Measurements from ENCODE around the gene MOB1A. TPM values are rescaled to one million over a fixed set of nuclear protein-coding genes. Genes with fewer than 3 reads are reported as not detected.

MOB1A gene
- total and polyA plus RNA-seq, 3 experiments from 2014 or later = 161 to 185 (median 177) TPM

DNA sequence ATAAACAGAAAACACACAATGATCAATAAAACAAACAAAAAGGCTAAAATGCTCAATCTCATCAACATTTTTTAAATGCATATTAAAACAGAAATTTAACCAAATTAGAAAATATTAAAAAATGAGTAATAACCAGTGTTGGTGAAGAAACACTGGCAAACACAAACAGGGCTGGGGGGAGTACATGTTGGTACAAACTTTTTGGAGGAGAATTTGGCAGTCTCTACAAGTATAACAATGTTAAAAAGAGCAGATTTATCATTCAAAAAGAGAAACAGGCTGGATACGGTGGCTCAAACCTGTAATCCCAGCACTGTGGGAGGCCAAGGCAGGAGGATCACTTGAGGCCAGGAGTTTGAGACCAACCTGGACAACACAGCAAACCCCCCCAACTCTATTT lies 13.9 kb downstream of the MOB1A start:
- Mint-ChIP-seq H3K27ac (peak overlapping the region in 2 of 8 donors; percentile 27 to 39), H3K4me1 (peaks cover 9 to 34% (median 21%) of the 10 kb centered on the region in 3 donors), H3K9me3 (no peaks in the 10 kb centered on the region), H3K36me3 (peaks cover 17 to 80% (median 28%) of the 10 kb centered on the region in 3 donors), H3K4me3 (peak overlapping the region in 1 of 7 donors; percentile 20), H3K27me3 (no peaks in the 10 kb centered on the region)
- Histone ChIP-seq H3K4me1 (ENCODE audit: insufficient read depth, low read length) (no peaks in the 10 kb centered on the region), H3K27me3 (ENCODE audit: insufficient read depth, low read length, poor library complexity, severe bottlenecking) (no peaks in the 10 kb centered on the region), H3K27ac (ENCODE audit: low read depth, low read length) (no peak overlapping the region), H3K36me3 (ENCODE audit: insufficient read depth, low read length) (peaks cover 42% of the 10 kb centered on the region), H3K4me3 (ENCODE audit: low read length) (no peak overlapping the region), H3K9me3 (ENCODE audit: low read length) (no peaks in the 10 kb centered on the region)
- POLR2A ChIA-PET = no interaction called here
- no peak for DNase-seq
- CTCF ChIA-PET = no interaction called here

DNA sequence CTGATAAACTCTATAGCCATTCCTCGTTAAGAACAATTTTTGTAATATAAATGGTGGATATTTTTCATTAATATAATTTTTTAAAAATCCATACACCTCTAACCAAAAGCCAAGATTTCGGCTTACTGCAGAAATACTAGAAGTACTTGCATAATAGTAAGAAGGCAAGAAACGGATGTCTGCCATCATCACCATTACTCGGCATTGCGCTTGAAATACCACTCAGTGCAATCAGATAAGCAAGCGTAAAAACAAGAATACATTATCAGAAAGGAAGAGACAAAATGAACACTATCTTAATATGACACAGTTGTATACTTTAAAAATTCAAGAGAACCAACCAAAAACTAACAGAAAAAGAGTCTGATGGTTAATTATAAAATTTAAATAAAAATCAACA lies 15.7 kb downstream of the MOB1A start:
- Mint-ChIP-seq H3K27ac (no peak overlapping the region), H3K36me3 (peaks cover 17 to 80% (median 27%) of the 10 kb centered on the region in 3 donors), H3K9me3 (no peaks in the 10 kb centered on the region), H3K4me3 (no peak overlapping the region), H3K4me1 (peaks cover 5 to 36% (median 23%) of the 10 kb centered on the region in 3 donors), H3K27me3 (no peaks in the 10 kb centered on the region)
- no peak for DNase-seq
- H3K4me1 ChIP-seq (ENCODE audit: insufficient read depth, low read length) = no peaks in the 10 kb centered on the region
- no peak overlapping the region for H3K4me3 ChIP-seq (ENCODE audit: low read length)
- CTCF ChIA-PET = no interaction called here
- H3K36me3 ChIP-seq (ENCODE audit: insufficient read depth, low read length) = peaks cover 49% of the 10 kb centered on the region
- H3K27ac ChIP-seq (ENCODE audit: low read depth, low read length) = no peak overlapping the region
- H3K9me3 ChIP-seq (ENCODE audit: low read length) = no peaks in the 10 kb centered on the region
- no peaks in the 10 kb centered on the region for H3K27me3 ChIP-seq (ENCODE audit: insufficient read depth, low read length, poor library complexity, severe bottlenecking)
- POLR2A ChIA-PET = no interaction called here

DNA sequence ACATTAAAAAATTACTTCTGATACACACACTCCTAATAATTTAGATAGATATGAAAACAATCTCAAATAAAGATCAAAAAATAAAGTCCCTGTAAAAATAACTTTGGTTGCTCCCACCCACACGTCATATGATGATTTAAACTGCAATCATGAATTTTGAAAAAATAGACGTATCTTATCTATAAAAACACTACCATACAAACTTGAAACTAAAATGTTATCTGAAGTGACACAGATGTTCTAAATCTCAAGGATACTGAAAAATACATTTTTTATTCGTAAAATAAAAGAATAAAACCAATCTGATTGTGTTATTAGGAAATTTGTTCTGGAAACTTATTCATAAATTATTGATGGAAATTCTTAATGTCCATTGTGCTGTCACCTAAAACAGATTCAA lies 22.8 kb downstream of the MOB1A start:
- Mint-ChIP-seq H3K36me3 (peaks cover 0 to 85% (median 20%) of the 10 kb centered on the region in 3 donors), H3K4me3 (no peak overlapping the region), H3K9me3 (no peaks in the 10 kb centered on the region), H3K27ac (no peak overlapping the region), H3K4me1 (peaks cover 0 to 9% (median 9%) of the 10 kb centered on the region in 3 donors), H3K27me3 (no peaks in the 10 kb centered on the region)
- CTCF ChIA-PET = interaction anchor here (0.8 to 1.6 kb wide), 3 partner anchors 9 to 22 kb away, joined by 3 read pairs; partner anchors contain the start of gene MOB1A
- no peak for DNase-seq
- H3K9me3 ChIP-seq (ENCODE audit: low read length) = no peaks in the 10 kb centered on the region
- no peak overlapping the region for H3K27ac ChIP-seq (ENCODE audit: low read depth, low read length)
- no peak overlapping the region for H3K4me3 ChIP-seq (ENCODE audit: low read length)
- peaks cover 45% of the 10 kb centered on the region for H3K36me3 ChIP-seq (ENCODE audit: insufficient read depth, low read length)
- POLR2A ChIA-PET = no interaction called here
- no peaks in the 10 kb centered on the region for H3K4me1 ChIP-seq (ENCODE audit: insufficient read depth, low read length)
- H3K27me3 ChIP-seq (ENCODE audit: insufficient read depth, low read length, poor library complexity, severe bottlenecking) = no peaks in the 10 kb centered on the region

DNA sequence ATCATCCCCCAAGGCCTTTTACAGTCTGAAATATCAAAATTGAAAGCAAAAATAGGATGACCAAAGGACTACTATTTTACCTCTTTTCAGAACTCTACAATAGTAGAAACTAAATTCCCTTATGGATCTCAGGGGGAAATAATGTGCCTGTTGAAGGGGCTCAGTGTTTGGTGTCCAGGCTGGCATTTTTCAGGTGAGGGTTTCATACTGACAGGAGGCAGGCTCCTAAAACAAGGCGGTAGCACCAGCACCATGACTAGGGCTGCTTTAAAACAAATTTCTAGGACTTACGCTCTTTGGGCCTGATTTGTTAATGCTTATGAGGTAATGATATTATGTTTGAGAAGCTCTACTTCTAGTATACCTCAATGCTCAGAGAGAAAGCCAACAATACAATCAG lies 25.7 kb downstream of the MOB1A start:
- H3K4me3 ChIP-seq (ENCODE audit: low read length) = no peak overlapping the region
- peak overlapping the region in 3 of 8 donors; percentile 54 to 60 (median 60) for H3K27ac Mint-ChIP-seq
- H3K36me3 ChIP-seq (ENCODE audit: insufficient read depth, low read length) = peaks cover 29% of the 10 kb centered on the region
- no peak for DNase-seq
- ChIA-PET CTCF (interaction anchor here (1.7 kb wide), 1 partner anchor 25 kb away, joined by 4 read pairs; the partner anchor contains the start of gene MOB1A), POLR2A (no interaction called here)
- peaks cover 0 to 2% (median 0%) of the 10 kb centered on the region in 3 donors for H3K4me1 Mint-ChIP-seq
- peaks cover 0 to 64% (median 12%) of the 10 kb centered on the region in 3 donors for H3K36me3 Mint-ChIP-seq
- no peaks in the 10 kb centered on the region for H3K27me3 ChIP-seq (ENCODE audit: insufficient read depth, low read length, poor library complexity, severe bottlenecking)
- H3K4me3 Mint-ChIP-seq = no peak overlapping the region
- H3K27ac ChIP-seq (ENCODE audit: low read depth, low read length) = no peak overlapping the region
- H3K27me3 Mint-ChIP-seq = no peaks in the 10 kb centered on the region
- no peaks in the 10 kb centered on the region for H3K4me1 ChIP-seq (ENCODE audit: insufficient read depth, low read length)
- no peaks in the 10 kb centered on the region for H3K9me3 Mint-ChIP-seq
- H3K9me3 ChIP-seq (ENCODE audit: low read length) = no peaks in the 10 kb centered on the region

DNA sequence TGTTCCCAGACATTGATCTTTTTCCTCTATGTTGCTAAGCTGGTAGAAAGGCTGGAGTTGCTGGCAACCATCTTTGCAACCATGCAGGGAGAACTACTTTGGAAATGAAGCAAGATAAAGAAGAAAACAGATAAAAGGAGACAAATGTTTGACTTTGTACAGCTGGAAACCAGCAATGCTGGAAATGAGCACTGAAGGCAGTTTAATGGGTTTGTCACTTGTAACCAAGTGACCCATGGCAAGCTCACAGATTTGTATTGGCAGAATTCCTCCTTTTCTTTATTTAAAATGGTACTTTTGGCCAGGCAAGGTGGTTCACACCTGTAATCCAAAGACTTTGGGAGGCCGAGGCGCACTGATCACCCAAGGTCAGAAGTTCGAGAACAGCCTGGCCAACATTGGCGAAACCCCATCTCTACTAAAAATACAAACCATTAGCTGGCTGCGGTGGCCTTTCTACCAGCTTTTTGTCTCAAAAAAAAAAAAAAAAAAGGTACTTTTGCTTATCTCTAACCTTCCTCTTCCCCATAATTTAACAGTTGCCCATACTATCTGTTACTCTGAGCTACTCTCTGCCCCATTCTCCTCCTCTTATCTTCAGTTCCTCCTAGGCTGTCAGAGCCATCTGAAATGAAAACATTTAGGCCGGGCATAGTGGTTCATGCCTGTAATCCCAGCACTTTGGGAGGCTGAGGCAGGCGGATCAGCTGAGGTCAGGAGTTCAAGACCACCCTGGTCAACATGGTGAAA lies 28.9 kb downstream of the MOB1A start:
- H3K4me1 Mint-ChIP-seq = peaks cover 5 to 9% (median 6%) of the 10 kb centered on the region in 3 donors
- H3K27me3 ChIP-seq (ENCODE audit: insufficient read depth, low read length, poor library complexity, severe bottlenecking) = no peaks in the 10 kb centered on the region
- no peak overlapping the region for H3K27ac ChIP-seq (ENCODE audit: low read depth, low read length)
- no peak overlapping the region for H3K4me3 ChIP-seq (ENCODE audit: low read length)
- peaks cover 0 to 38% (median 7%) of the 10 kb centered on the region in 3 donors for H3K36me3 Mint-ChIP-seq
- no peaks in the 10 kb centered on the region for H3K9me3 Mint-ChIP-seq
- no peak for DNase-seq
- H3K27ac Mint-ChIP-seq = peak overlapping the region; percentile 17 to 92 (median 55)
- CTCF ChIA-PET = interaction anchor here (1.1 to 3.6 kb wide), 5 partner anchors 29 to 322 kb away, joined by 3 to 15 read pairs (median 6); partner anchors contain the start of genes MOB1A and MTHFD2
- peak overlapping the region in 4 of 7 donors; percentile 23 to 41 (median 40) for H3K4me3 Mint-ChIP-seq
- H3K27me3 Mint-ChIP-seq = no peaks in the 10 kb centered on the region
- peaks cover 8% of the 10 kb centered on the region for H3K36me3 ChIP-seq (ENCODE audit: insufficient read depth, low read length)
- no peaks in the 10 kb centered on the region for H3K9me3 ChIP-seq (ENCODE audit: low read length)
- POLR2A ChIA-PET = interaction anchor here (0.8 to 2.5 kb wide), 2 partner anchors 29 to 50 kb away, joined by 3 to 13 read pairs; partner anchors contain the start of gene MOB1A
- H3K4me1 ChIP-seq (ENCODE audit: insufficient read depth, low read length) = peaks cover 12% of the 10 kb centered on the region

DNA sequence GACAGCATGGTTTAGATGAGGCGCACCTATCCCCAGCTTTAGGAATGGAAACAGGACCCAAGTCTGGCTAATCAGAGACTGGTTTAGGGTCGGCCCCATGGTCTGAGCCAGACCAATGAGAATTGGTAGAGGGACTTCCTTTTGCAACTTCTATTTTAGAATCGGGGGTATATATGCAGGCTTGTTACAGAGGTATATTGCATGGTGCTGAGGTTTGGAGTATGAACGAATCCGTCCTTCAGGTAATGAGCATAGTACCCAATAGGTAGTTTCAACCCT lies 29.5 kb downstream of the MOB1A start:
- Mint-ChIP-seq H3K4me3 (peak overlapping the region in 1 of 7 donors; percentile 23), H3K27me3 (no peaks in the 10 kb centered on the region), H3K9me3 (no peaks in the 10 kb centered on the region), H3K27ac (peak overlapping the region in 6 of 8 donors; percentile 7 to 58 (median 40)), H3K4me1 (peaks cover 5 to 9% (median 6%) of the 10 kb centered on the region in 3 donors), H3K36me3 (peaks cover 0 to 35% (median 7%) of the 10 kb centered on the region in 3 donors)
- H3K4me1 ChIP-seq (ENCODE audit: insufficient read depth, low read length) = peaks cover 12% of the 10 kb centered on the region
- no peak overlapping the region for H3K4me3 ChIP-seq (ENCODE audit: low read length)
- H3K36me3 ChIP-seq (ENCODE audit: insufficient read depth, low read length) = peaks cover 9% of the 10 kb centered on the region
- ChIA-PET POLR2A (interaction anchor here (0.5 to 2.5 kb wide), 3 partner anchors 29 to 216 kb away, joined by 3 to 13 read pairs (median 10); partner anchors contain the start of gene MOB1A), CTCF (interaction anchor here (1.1 to 3.6 kb wide), 8 partner anchors 12 to 322 kb away, joined by 4 to 16 read pairs (median 6); partner anchors contain the start of genes MOB1A and MTHFD2)
- no peaks in the 10 kb centered on the region for H3K9me3 ChIP-seq (ENCODE audit: low read length)
- no peaks in the 10 kb centered on the region for H3K27me3 ChIP-seq (ENCODE audit: insufficient read depth, low read length, poor library complexity, severe bottlenecking)
- DNase-seq = no peak
- H3K27ac ChIP-seq (ENCODE audit: low read depth, low read length) = no peak overlapping the region

DNA sequence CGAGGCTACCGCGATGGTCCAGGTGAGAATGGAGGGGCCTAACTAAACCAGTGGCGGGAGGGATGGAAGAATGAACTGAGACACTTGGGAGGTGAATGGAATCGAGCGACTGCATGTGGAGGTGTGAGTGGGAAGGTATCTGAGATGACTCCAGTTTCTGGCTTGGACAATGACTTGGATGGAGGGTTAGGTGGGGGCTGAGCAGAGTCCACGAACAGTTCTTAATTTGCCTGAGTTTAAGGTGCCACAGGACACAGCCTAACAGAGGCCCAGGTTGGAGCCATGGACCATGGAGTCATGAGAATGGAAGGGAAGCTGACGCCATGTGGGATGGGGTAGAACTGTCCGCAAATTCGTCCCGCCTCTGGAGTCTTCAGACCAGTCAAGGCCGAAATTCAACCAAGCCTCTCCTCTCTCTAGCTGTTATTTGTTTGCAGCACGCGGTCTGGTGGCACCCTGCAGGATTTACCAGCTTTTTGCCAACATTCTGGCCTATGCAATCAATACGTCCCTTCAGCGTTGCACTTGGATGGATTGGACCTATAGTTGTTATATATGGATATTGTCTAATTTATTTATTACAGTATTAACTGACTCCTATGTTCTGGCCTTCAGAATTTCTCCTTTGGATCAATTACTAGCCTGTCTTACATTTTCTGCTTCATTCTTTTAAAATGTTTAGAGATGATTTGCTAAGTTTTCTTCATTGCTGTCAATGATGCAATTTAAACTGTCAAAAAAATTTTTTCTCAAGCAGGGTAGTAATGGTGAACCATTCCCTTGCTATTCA lies 30.0 kb downstream of the MOB1A start:
- DNase-seq = no peak
- Histone ChIP-seq H3K27ac (ENCODE audit: low read depth, low read length) (peak overlapping the region; percentile 50), H3K27me3 (ENCODE audit: insufficient read depth, low read length, poor library complexity, severe bottlenecking) (no peaks in the 10 kb centered on the region), H3K4me1 (ENCODE audit: insufficient read depth, low read length) (peaks cover 12% of the 10 kb centered on the region), H3K9me3 (ENCODE audit: low read length) (no peaks in the 10 kb centered on the region), H3K36me3 (ENCODE audit: insufficient read depth, low read length) (peaks cover 7% of the 10 kb centered on the region), H3K4me3 (ENCODE audit: low read length) (peak overlapping the region; percentile 82)
- ChIA-PET CTCF (interaction anchor here (1.0 to 3.6 kb wide), 13 partner anchors 13 to 326 kb away, joined by 3 to 16 read pairs (median 7); partner anchors contain the start of genes MOB1A and MTHFD2), POLR2A (interaction anchor here (0.5 to 2.1 kb wide), 2 partner anchors 29 to 215 kb away, joined by 3 to 10 read pairs; partner anchors contain the start of gene MOB1A)
- H3K4me3 Mint-ChIP-seq = no peak overlapping the region
- peak overlapping the region in 4 of 8 donors; percentile 26 to 58 (median 53) for H3K27ac Mint-ChIP-seq
- H3K4me1 Mint-ChIP-seq = peaks cover 5 to 9% (median 6%) of the 10 kb centered on the region in 3 donors
- no peaks in the 10 kb centered on the region for H3K27me3 Mint-ChIP-seq
- peaks cover 0 to 34% (median 7%) of the 10 kb centered on the region in 3 donors for H3K36me3 Mint-ChIP-seq
- H3K9me3 Mint-ChIP-seq = no peaks in the 10 kb centered on the region

Measured in CD8-positive, alpha-beta memory T cell (primary cell).